Left lung (tissue), 10 donors: ENCODE measurements around the gene HSPA12A. TPM values are rescaled to one million over a fixed set of nuclear protein-coding genes. Genes with fewer than 3 reads are reported as not detected.

Experiments used
- ATAC-seq: fragments of 200-7000 bp; cut with Tn5 transposase; one replicate; pipeline ENCODE4 v1.9.1; 2020; ENCODE audit warnings: moderate library complexity
- DNase-seq, 4 donors: peaks; one replicate each; pipeline ENCODE4 v3.0.0-alpha.2; 2013 to 2020
- H3K27ac ChIP-seq, 2 donors: fragments of 200-600 bp; sonication (generic) in 1 of 2; one replicate each; pipeline versions ENCODE4 v1.5.0 to v1.8.0; 2020 to 2021
- H3K27me3 ChIP-seq, 2 donors: fragments of 200-600 bp; sonication (generic) in 1 of 2; one replicate each; pipeline versions ENCODE4 v1.5.0 to v1.8.0; 2020 to 2021
- H3K36me3 ChIP-seq, 2 donors: fragments of 200-600 bp; sonication (generic) in 1 of 2; one replicate each; pipeline versions ENCODE4 v1.5.0 to v1.8.0; 2020 to 2021
- H3K4me1 ChIP-seq, 2 donors: fragments of 200-600 bp; one replicate each; pipeline ENCODE4 v1.8.0; 2021
- H3K4me3 ChIP-seq, 2 donors: fragments of 200-600 bp; sonication (generic) in 1 of 2; one replicate each; pipeline versions ENCODE4 v1.5.0 to v1.8.0; 2020 to 2021; ENCODE audit warnings: mild to moderate bottlenecking in 1 of 2
- H3K9me3 ChIP-seq, 2 donors: fragments of 200-600 bp; sonication (generic) in 1 of 2; one replicate each; pipeline versions ENCODE4 v1.5.0 to v1.8.0; 2020 to 2021
- CTCF ChIP-seq, 2 donors: fragments of 200-600 bp; sonication (generic) in 1 of 2; IDR thresholded peaks; one replicate each; pipeline versions ENCODE4 v1.5.0 to v1.8.0; 2021; ENCODE audit warnings: antibody characterized with exemption in 2 of 2
- intact Hi-C, 2 donors: fragments of 100-400 bp; cut with DNase I; formaldehyde crosslinking; loops; one replicate each; pipeline versions ENCODE4 v1.11.2 to v1.14.2; 2022
- polyA plus RNA-seq, 6 donors: library from polyadenylated mRNA; unstranded; fragments of 120-200 nt; gene quantifications; one replicate each; pipeline ENCODE4 v1.2.1, GENCODE V29; 2013; ENCODE audit not compliant: insufficient read length in 6 of 6
- total RNA-seq, 2 donors: library from RNA; stranded (reverse); fragmentation: NEBNext Ultra II Directional; extraction: Animal tissue kit (Norgen Biotek cat#: 25700); gene quantifications; one replicate each; pipeline ENCODE4 v1.2.1, GENCODE V29; 2021
- donor health status: DM: no; HTN: yes; CAD: no.
- donor health status: DM: no; HTN: no; CAD: no.

The HSPA12A gene
- total and polyA plus RNA-seq, 8 donors: 9.1 to 13.5 (median 12.0) TPM

GRCh38 chr10:116740971-116741370 lies 1.4 kb downstream of the HSPA12A start:
- no peak for DNase-seq
- Histone ChIP-seq H3K4me3 (peak overlapping the region in 1 of 2 donors; percentile 60), H3K27me3 (peaks cover 12 to 84% of the 10 kb centered on the region in 2 donors), H3K9me3 (no peaks in the 10 kb centered on the region), H3K36me3 (no peaks in the 10 kb centered on the region), H3K4me1 (peaks cover 4 to 21% of the 10 kb centered on the region in 2 donors), H3K27ac (no peak overlapping the region)
- intact Hi-C loops: no loop called here
- no peak for ATAC-seq
- TF ChIP-seq CTCF (IDR thresholded peaks at IDR 0.05): no peak

- Histone ChIP-seq H3K4me3 (no peak overlapping the region), H3K27ac (no peak overlapping the region), H3K9me3 (no peaks in the 10 kb centered on the region), H3K36me3 (no peaks in the 10 kb centered on the region), H3K27me3 (peaks cover 12 to 57% of the 10 kb centered on the region in 2 donors), H3K4me1 (peaks cover 4 to 21% of the 10 kb centered on the region in 2 donors)
- DNase-seq: no peak
- TF ChIP-seq CTCF (IDR thresholded peaks at IDR 0.05): no peak
- intact Hi-C loops: no loop called here
- ATAC-seq: no peak
These were observed 4.0 kb downstream of the HSPA12A start for GRCh38 chr10:116738339-116738738.

- ATAC-seq (no peak), DNase-seq (no peak)
- no peak for TF ChIP-seq CTCF (IDR thresholded peaks at IDR 0.05)
- no peak overlapping the region for H3K27ac ChIP-seq
- no peak overlapping the region for H3K4me3 ChIP-seq
- H3K36me3 ChIP-seq: no peaks in the 10 kb centered on the region
- intact Hi-C loops: no loop called here
- no peaks in the 10 kb centered on the region for H3K9me3 ChIP-seq
- H3K4me1 ChIP-seq: peaks cover 5 to 15% of the 10 kb centered on the region in 2 donors
- peaks cover 12 to 52% of the 10 kb centered on the region in 2 donors for H3K27me3 ChIP-seq
These were observed 4.6 kb downstream of the HSPA12A start for GRCh38 chr10:116737627-116738327.

- no peak for ATAC-seq
These were observed 8.8 kb downstream of the HSPA12A start for GRCh38 chr10:116733566-116733965.

More at GRCh38 chr10:116733566-116733965, 8.8 kb downstream of the HSPA12A start:
- Histone ChIP-seq H3K4me1 (peaks cover 0 to 4% of the 10 kb centered on the region in 2 donors), H3K9me3 (no peaks in the 10 kb centered on the region), H3K36me3 (no peaks in the 10 kb centered on the region), H3K4me3 (no peak overlapping the region), H3K27me3 (peaks cover 0 to 11% of the 10 kb centered on the region in 2 donors), H3K27ac (no peak overlapping the region)
- TF ChIP-seq CTCF (IDR thresholded peaks at IDR 0.05): no peak
- DNase-seq: no peak
- intact Hi-C loops: no loop called here
